HG03342 (cell line): ENCODE data around the gene CSAD.
A peak's percentile ranks its signal among the peaks of the same experiment; 100 is the strongest.
"Not testable (repeated sequence)": the region's sequence is repeated elsewhere in the genome, so short reads cannot be mapped to it uniquely, and the experiment has no call there.

Source experiments
- ATAC-seq: cut with Tn5 transposase; IDR thresholded peaks from one replicate; pipeline ENCODE4 v1.9.1; 2021; ENCODE audit warnings: mild to moderate bottlenecking, moderate library complexity; ENCODE audit not compliant: unreplicated experiment

Gene CSAD

GRCh38 chr12:53218551-53219291 lies 38.0 kb upstream of the CSAD start:
- no peak for ATAC-seq

GRCh38 chr12:53217931-53218307 lies 37.2 kb upstream of the CSAD start:
- ATAC-seq = no peak

- no peak for ATAC-seq
Measured at GRCh38 chr12:53217051-53217930, 36.6 kb upstream of the CSAD start.

- no peak for ATAC-seq
Measured at GRCh38 chr12:53215497-53215896, 34.8 kb upstream of the CSAD start.

- no peak for ATAC-seq
Measured at GRCh38 chr12:53214687-53215455, 34.1 kb upstream of the CSAD start.

GRCh38 chr12:53214221-53214620 lies 33.5 kb upstream of the CSAD start:
- ATAC-seq = no peak

GRCh38 chr12:53213348-53213747 lies 32.6 kb upstream of the CSAD start:
- ATAC-seq = no peak

- no peak for ATAC-seq
Measured at GRCh38 chr12:53212931-53213330, 32.2 kb upstream of the CSAD start.

- ATAC-seq = no peak
Measured at GRCh38 chr12:53211476-53212381, 31.0 kb upstream of the CSAD start.

- ATAC-seq = no peak
Measured at GRCh38 chr12:53210843-53211242, 30.1 kb upstream of the CSAD start.

GRCh38 chr12:53208877-53209463 lies 28.2 kb upstream of the CSAD start:
- peak; percentile 44 for ATAC-seq

- ATAC-seq = no peak
Measured at GRCh38 chr12:53208435-53208834, 27.7 kb upstream of the CSAD start.

- ATAC-seq = peak; percentile 42
Measured at GRCh38 chr12:53207042-53207441, 26.3 kb upstream of the CSAD start, which contains the start of gene ITGB7. Gene ITGB7, minus strand, starts transcription at chr12:53207251. Its CDS starts 6,808 bp downstream, at chr12:53200443.

- ATAC-seq = peak; percentile 68
Measured at GRCh38 chr12:53205747-53206419, 25.2 kb upstream of the CSAD start.

GRCh38 chr12:53204351-53204750 lies 23.6 kb upstream of the CSAD start:
- no peak for ATAC-seq

GRCh38 chr12:53202316-53202715 lies 21.6 kb upstream of the CSAD start:
- ATAC-seq = not testable (repeated sequence)

GRCh38 chr12:53201639-53202038 lies 20.9 kb upstream of the CSAD start:
- no peak for ATAC-seq

- ATAC-seq = no peak
Measured at GRCh38 chr12:53201177-53201541, 20.4 kb upstream of the CSAD start.

- ATAC-seq = peak; percentile 46
Measured at GRCh38 chr12:53200458-53201176, 19.9 kb upstream of the CSAD start.
